Measurements from ENCODE around the gene STPG3. TPM values are rescaled to one million over a fixed set of nuclear protein-coding genes. Genes with fewer than 3 reads are reported as not detected.

STPG3 gene
- total RNA-seq, 1 experiment from 2014 or later: not detected

GRCh38 chr9:137222190-137223077 lies 28.7 kb upstream of the STPG3 start, which contains the start of gene RNF208:
TSS of gene RNF208 (minus strand) at chr9:137222240. CDS start at chr9:137221212, 1,028 bp downstream.
- DNase-seq (ENCODE audit: low read depth): no peak

- DNase-seq (ENCODE audit: low read depth): peak; percentile 96
Measured at GRCh38 chr9:137223078-137223970, 27.8 kb upstream of the STPG3 start.

GRCh38 chr9:137224830-137225694 lies 26.0 kb upstream of the STPG3 start, which contains the start of gene CYSRT1:
TSS of gene CYSRT1 (plus strand) at chr9:137225174. CDS start at chr9:137225622, 448 bp downstream.
- DNase-seq (ENCODE audit: low read depth): no peak

- no peak for DNase-seq (ENCODE audit: low read depth)
Measured at GRCh38 chr9:137225699-137226331, 25.3 kb upstream of the STPG3 start.

DNA sequence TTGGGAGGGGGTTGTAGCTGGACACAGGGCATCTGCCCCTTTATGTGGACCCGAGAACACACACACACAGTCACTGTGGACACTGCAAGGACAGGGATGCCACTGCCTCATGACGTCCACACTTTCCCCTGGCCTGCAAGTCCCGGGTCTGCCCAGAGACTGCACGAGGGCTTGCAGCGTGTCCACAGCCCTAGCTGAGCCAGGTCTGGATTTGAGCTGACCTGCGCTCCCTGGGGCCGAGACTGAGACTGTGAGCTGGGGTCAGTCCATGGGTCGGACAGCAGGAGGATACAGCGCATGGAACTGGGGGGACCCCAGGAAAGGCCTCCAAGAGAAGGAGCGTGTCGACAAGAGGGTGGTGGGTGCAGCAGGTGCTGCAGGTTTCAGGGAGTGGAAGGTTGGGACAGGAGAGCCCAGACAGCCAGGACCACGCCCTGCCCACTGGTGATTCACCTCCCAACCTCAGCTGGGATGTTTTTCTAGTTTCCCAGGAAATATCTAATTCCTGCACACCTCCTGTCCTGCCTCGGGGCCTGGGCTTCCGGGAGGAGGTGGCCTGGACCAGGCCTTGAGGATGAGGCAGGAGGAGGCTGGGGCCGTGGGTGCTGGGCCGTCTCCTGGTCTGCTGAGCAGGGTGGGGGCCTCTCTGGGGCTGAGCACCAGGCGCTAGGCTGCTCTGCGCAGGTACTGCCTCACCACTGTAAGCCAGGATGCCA lies 24.6 kb upstream of the STPG3 start:
- DNase-seq (ENCODE audit: low read depth): peak; percentile 41

- DNase-seq (ENCODE audit: low read depth): peak; percentile 63
Measured at GRCh38 chr9:137227054-137227852, 23.8 kb upstream of the STPG3 start, which contains the start of gene RNF224. TSS of gene RNF224 (plus strand) at chr9:137227502. CDS start at chr9:137228336, 834 bp downstream.

GRCh38 chr9:137227853-137228505 lies 23.1 kb upstream of the STPG3 start:
- no peak for DNase-seq (ENCODE audit: low read depth)

DNA sequence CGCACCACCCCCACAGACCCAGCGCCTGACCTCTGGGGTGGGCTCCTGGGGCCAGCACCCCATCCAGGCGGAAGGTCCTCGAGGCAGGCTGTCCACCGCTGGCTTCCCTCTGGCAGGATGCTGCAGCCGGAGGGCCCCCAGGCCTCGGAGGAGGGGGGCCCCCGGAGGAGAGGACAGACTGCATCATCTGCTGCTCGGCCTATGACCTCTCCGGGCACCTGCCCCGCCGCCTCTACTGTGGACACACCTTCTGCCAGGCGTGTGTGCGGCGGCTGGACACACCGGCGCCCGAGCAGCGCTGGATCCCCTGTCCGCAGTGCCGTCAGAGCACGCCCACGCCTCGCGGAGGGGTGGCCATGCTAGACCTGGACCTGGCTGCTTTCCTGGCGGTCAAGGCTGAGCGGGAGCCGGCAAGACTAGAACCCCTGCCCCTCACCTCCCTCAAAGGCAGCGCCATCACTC lies 22.5 kb upstream of the STPG3 start:
- DNase-seq (ENCODE audit: low read depth): no peak

GRCh38 chr9:137228968-137229896 lies 21.9 kb upstream of the STPG3 start:
- no peak for DNase-seq (ENCODE audit: low read depth)

DNA sequence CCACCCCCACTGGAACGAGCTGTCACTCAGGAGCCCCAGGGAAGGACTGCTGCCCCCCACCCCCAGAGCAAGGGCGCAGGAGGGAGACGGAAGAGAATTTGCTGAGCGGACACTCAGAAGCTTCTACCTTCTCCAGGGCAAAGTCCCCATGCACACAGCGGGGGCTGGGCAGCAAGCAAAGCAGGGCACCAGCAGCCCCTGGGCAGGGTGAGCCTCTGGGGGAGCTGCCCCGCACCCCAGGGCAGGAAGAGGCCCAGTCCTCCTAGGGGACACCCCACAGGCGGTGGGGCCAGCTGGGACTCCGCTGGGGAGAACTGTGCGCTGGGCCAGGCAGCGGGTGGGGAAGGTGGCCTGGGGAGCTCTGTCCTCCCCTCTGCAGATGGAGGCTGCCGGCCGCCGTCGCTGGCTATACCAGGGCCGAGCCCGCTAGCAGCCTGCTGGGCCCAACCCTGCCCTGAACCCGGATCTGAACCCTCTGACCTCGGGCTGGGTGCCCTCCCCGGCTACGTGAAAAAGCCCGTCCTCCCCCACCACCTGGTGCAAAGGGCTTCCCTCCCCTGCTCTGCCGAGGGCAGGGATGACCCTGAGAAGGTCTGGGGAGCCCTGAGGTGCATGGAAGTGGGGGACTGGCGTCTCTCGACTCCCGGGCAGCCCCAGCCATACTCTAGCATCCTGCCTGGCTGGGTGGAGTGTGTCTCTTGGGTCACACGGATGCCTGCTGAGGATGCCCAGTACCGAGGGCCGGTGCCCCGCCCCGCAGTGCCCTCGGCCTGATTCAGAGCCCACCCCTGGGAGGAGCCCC lies 21.0 kb upstream of the STPG3 start:
- no peak for DNase-seq (ENCODE audit: low read depth)

- DNase-seq (ENCODE audit: low read depth): no peak
Measured at GRCh38 chr9:137230705-137231371, 20.2 kb upstream of the STPG3 start, which contains the start of gene SLC34A3. TSS of gene SLC34A3 (plus strand) at chr9:137230901. CDS start at chr9:137231703, 802 bp downstream.

DNA sequence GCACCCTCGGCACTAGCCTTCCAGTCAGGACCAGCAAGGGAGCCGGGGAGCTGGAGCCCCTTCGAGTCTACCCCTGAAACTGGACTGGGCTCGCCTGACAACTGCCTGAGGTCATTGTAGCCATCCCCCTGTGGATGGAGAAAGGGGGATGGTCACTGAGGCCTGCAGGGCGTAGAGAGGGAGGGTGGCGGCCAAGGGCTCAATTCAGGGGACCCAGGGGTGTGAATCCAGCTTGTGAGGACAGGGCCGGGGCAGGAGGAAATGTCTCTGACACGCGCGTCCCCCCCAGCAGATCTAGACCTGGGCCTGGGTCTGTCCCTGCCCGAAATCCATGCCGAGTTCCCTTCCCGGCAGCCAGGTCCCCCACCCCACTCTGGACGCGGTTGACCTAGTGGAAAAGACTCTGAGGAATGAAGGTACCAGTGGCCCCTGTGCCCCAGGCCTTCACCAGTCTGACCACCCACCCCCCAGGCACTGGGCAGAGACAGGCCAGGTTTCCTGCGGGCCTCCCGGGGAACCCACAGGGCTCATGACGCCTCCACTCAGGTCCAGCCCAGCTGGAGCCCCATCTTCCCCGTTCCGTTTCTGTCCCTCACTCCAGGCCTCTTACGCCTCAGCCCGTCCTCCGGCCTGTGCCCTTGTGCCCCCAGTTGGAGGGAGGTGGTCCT lies 19.6 kb upstream of the STPG3 start:
- no peak for DNase-seq (ENCODE audit: low read depth)

- no peak for DNase-seq (ENCODE audit: low read depth)
Measured at GRCh38 chr9:137232101-137232500, 19.0 kb upstream of the STPG3 start.

DNA sequence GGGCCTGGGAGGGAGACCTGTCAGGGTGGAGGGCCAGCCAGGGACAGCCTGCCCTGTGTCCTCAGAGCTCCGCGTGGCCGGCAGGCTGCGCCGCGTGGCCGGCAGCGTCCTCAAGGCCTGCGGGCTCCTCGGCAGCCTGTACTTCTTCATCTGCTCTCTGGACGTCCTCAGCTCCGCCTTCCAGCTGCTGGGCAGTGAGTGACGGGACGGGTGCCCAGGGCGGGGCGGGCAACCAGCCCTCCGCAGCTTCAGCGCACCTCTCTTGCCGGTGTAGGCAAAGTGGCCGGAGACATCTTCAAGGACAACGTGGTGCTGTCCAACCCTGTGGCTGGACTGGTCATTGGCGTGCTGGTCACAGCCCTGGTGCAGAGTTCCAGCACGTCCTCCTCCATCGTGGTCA lies 18.6 kb upstream of the STPG3 start:
- no peak for DNase-seq (ENCODE audit: low read depth)

All from RPMI7951 (cell line).